Ishikawa (cell line): ENCODE data around the gene AIF1L.

Experiments used
- CEBPB ChIP-seq: IDR thresholded peaks from 2 replicates; pipeline ENCODE4 v1.6.1; 2012
- CREB1 ChIP-seq: IDR thresholded peaks from 2 replicates; pipeline ENCODE4 v1.6.1; 2012; ENCODE audit warnings: low read depth
- EGR1 ChIP-seq: IDR thresholded peaks from 2 replicates; pipeline ENCODE4 v1.6.1; 2012
- EP300 ChIP-seq: IDR thresholded peaks from 2 replicates; pipeline ENCODE4 v1.6.1; 2012; ENCODE audit warnings: borderline replicate concordance
- FOXM1 ChIP-seq: IDR thresholded peaks from 2 replicates; pipeline ENCODE4 v1.6.1; 2012; ENCODE audit warnings: low read depth, borderline replicate concordance
- NFIC ChIP-seq: IDR thresholded peaks from 2 replicates; pipeline ENCODE4 v1.6.1; 2012
- RAD21 ChIP-seq: IDR thresholded peaks from 2 replicates; pipeline ENCODE4 v1.6.1; 2012; ENCODE audit warnings: low read depth
- REST ChIP-seq: IDR thresholded peaks from 2 replicates; pipeline ENCODE4 v1.6.1; 2012; ENCODE audit warnings: low read depth, mild to moderate bottlenecking
- TAF1 ChIP-seq: IDR thresholded peaks from 2 replicates; pipeline ENCODE4 v1.6.1; 2012; ENCODE audit warnings: low read depth, mild to moderate bottlenecking
- TCF12 ChIP-seq: IDR thresholded peaks from 2 replicates; pipeline ENCODE4 v1.6.1; 2012; ENCODE audit warnings: low read depth
- TEAD4 ChIP-seq: IDR thresholded peaks from 2 replicates; pipeline ENCODE4 v1.6.1; 2012
- USF1 ChIP-seq: IDR thresholded peaks from 2 replicates; pipeline ENCODE4 v1.6.1; 2012
- YY1 ChIP-seq: IDR thresholded peaks from 2 replicates; pipeline ENCODE4 v1.6.1; 2012; ENCODE audit warnings: low read depth
- ZBTB7A ChIP-seq: IDR thresholded peaks from 2 replicates; pipeline ENCODE4 v1.6.1; 2012; ENCODE audit warnings: low read depth
- TF ChIP-seq, protein P1 (sequence below): IDR thresholded peaks from 2 replicates; pipeline ENCODE4 v1.6.1; 2012

The AIF1L gene

GRCh38 chr9:131090025-131090787 is 6.1 kb upstream of the AIF1L start:
- TF ChIP-seq YY1: no peak
- no peak for TF ChIP-seq USF1
- TF ChIP-seq ZBTB7A: no peak
- TF ChIP-seq RAD21: no peak
- no peak for TF ChIP-seq TCF12
- TF ChIP-seq TAF1: no peak
- no peak for TF ChIP-seq CEBPB
- no peak for TF ChIP-seq FOXM1
- TF ChIP-seq TEAD4: no peak
- no peak for TF ChIP-seq NFIC
- no peak for TF ChIP-seq EP300
- TF ChIP-seq, protein P1, sequence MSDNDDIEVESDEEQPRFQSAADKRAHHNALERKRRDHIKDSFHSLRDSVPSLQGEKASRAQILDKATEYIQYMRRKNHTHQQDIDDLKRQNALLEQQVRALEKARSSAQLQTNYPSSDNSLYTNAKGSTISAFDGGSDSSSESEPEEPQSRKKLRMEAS: no peak
- TF ChIP-seq CREB1: no peak
- TF ChIP-seq EGR1: no peak
- no peak for TF ChIP-seq REST

DNA sequence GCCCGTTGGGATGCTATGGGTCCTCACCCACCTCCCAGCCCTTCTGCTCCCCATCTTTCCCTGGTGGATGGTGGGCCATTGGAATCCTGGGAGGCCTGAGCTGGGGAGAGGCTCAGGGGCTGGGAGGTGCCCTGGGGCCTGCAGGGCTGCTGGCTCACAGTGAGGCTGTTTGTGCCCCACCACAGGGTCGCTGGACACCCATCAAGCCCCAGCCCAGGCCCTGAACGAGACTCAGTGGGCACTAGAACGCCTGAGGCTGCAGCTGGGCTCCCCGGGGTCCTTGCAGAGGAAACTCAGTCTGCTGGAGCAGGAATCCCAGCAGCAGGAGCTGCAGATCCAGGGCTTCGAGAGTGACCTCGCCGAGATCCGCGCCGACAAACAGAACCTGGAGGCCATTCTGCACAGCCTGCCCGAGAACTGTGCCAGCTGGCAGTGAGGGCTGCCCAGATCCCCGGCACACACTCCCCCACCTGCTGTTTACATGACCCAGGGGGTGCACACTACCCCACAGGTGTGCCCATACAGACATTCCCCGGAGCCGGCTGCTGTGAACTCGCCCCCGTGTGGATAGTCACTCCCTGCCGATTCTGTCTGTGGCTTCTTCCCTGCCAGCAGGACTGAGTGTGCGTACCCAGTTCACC is 4.9 kb upstream of the AIF1L start:
- TF ChIP-seq CREB1 (no peak), NFIC (no peak), USF1 (no peak), EP300 (no peak)
- TF ChIP-seq, protein P1: no peak

GRCh38 chr9:131092030-131092429 is 4.3 kb upstream of the AIF1L start:
- TF ChIP-seq ZBTB7A (no peak), NFIC (no peak), USF1 (no peak), TEAD4 (no peak), YY1 (no peak), CREB1 (no peak), TCF12 (no peak), FOXM1 (no peak), EP300 (no peak), REST (no peak), EGR1 (no peak), CEBPB (no peak), TAF1 (no peak), RAD21 (no peak)
- TF ChIP-seq, protein P1: no peak

DNA sequence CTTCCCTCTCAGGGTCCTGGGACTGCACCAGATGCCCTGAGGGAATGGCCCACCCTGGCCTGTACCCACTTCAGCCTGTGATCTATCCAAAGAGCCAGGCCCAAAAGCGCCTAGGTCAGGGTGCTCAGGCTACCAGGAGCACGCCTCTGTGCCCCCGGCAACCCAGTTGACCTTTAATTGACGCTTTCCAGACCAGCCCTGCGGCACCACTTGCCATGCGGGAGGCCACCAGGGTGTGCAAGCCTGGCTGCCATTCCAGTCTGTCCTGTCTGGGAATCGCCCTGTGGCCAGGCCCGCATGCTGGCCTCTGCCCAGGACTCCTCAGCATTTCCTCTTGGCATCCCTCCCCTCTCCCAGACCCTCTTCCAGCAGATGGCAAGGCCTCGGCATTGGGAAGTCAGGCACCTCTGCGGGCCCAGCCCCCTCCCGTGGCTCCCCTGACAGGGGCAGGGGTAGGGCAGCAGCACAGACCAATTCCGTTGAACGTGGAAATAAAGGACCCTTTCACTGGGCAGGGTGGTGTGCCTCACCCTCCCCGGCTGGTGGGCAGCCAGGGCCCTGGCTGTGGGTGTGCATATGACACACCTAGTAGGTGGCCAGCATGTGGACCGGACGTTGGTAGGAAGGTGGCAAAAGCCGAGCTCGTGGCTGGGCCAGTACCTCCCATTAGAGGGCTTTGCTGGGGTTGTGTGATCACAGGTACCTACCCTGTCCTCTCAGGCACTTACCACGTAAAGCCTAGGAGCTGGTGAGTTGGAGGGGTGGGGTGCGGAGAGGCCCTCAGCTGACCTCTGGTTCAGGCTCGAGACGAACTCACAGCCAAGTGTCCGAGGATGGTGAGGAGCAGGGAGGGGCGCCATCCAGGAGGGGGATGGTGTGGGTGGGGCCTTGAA is 3.5 kb upstream of the AIF1L start:
- TF ChIP-seq EP300 (no peak), TCF12 (no peak), CEBPB (no peak), NFIC (no peak), RAD21 (no peak), USF1 (no peak), FOXM1 (no peak), ZBTB7A (no peak), CREB1 (no peak), YY1 (no peak), TEAD4 (no peak), REST (no peak), EGR1 (no peak), TAF1 (no peak)
- TF ChIP-seq, protein P1: no peak
